Activated naive CD4-positive, alpha-beta T cell treated with anti-CD3 and anti-CD28 coated beads for 36 hours (primary cell): ENCODE results near the gene NTM. TPM values are rescaled to one million over a fixed set of nuclear protein-coding genes. Genes with fewer than 3 reads are reported as not detected.

Experiments used
- CTCF ChIA-PET: fragments of 350-600 bp; sonication (Branson Sonifier 250); formaldehyde crosslinking; loops from one replicate; lab custom pipeline; 2021; ENCODE audit warnings: antibody characterized with exemption; lab: Charles Lee
- DNase-seq: peaks from one replicate; pipeline ENCODE4 v3.0.0-alpha.2; 2020
- H3K27ac Mint-ChIP-seq: one replicate; pipeline ENCODE4 v1.8.0; 2021; ENCODE audit warnings: mild to moderate bottlenecking, mixed read lengths
- H3K27me3 Mint-ChIP-seq: one replicate; pipeline ENCODE4 v1.8.0; 2021; ENCODE audit warnings: low read depth, mixed read lengths
- H3K36me3 Mint-ChIP-seq: one replicate; pipeline ENCODE4 v1.8.0; 2021; ENCODE audit warnings: low read depth, mixed read lengths
- H3K4me1 Mint-ChIP-seq: one replicate; pipeline ENCODE4 v1.8.0; 2021; ENCODE audit warnings: low read depth, mixed read lengths
- H3K4me3 Mint-ChIP-seq: one replicate; pipeline ENCODE4 v1.8.0; 2021; ENCODE audit warnings: mild to moderate bottlenecking, moderate library complexity, mixed read lengths
- H3K9me3 Mint-ChIP-seq: one replicate; pipeline ENCODE4 v1.8.0; 2021; ENCODE audit warnings: mixed read lengths
- intact Hi-C: fragments of 100-400 bp; cut with micrococcal nuclease; formaldehyde crosslinking; loops from one replicate; pipeline ENCODE4 v1.15.1; 2023
- total RNA-seq, 2 experiments: library from RNA; stranded (reverse); gene quantifications; one replicate each; pipeline ENCODE4 v1.2.3, GENCODE V29; 2021

Gene NTM
- total RNA-seq, 2 experiments from 2014 or later, result not detected

DNA sequence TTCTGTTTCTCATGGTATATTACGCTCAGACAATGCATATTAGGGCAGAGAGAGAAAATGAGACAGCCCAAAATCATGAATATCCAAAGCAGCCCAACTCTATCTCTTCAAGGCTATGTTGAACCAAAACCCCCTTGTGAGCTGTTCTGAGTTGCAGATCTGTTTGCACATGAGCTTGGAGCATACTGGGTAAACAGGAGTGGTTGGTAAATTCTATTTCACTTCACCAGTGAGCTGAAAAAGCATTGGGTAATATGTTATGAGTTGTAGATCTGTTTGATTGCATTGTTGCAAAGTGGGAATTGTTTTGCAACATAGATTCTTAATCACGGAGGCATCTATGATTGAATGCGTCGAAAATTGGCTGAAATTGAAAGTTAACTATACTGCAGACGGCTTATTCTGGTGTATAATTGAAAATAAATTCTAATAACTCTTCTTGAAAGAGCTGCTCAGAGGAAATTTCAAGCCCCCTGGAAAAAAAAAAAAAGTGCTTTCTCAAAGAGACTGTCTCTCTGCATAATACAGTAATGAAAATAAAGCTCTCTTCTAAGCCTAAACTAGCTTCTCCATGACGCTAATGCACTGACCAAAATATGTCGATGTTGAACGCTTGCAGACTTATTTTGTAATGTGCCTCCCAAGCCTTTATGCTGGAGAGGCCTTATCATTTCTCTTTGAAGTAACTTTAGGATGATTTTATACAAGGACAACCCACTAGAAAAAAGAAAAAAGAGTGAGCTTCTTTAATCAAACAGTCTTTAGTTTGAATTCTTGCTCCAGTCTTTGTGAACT, 263.7 kb downstream of the NTM start:
- intact Hi-C loops, result no loop called here
- CTCF ChIA-PET, result no interaction called here

DNA sequence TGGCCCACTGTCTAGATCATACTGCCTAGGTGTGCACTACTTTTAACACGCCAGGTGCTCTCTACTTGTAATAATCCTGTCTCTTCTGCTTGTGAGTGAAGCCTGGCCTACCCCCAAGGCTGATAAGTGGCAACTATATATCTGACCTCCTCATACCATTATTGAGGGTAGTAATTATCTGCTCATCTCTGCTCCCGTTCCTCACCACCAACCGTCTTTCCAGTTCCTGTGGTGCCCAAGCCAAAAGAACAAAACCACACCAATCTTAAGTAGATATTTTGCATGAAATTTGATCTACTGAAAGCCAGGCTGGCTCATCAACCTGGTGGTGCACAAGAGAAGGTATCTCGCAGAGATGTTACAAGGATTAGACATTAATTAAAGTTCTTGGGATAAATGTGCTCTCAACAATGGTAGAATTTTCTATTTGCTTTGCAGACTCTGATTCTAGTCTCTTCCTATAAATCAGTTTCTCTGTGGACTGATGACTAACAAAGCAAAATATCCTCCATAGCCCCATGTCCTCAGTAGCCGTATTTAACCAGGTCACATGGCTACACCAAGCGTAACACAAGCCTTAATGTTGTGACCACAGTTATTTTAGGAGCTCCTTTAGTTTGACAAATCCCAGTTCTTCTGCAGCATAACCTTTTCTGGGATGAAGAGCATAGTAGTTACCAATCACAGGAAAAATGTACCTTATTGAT, 267.2 kb downstream of the NTM start:
- Mint-ChIP-seq H3K27ac (no peak overlapping the region), H3K36me3 (no peaks in the 10 kb centered on the region), H3K4me3 (no peak overlapping the region), H3K27me3 (peaks cover 1% of the 10 kb centered on the region), H3K4me1 (no peaks in the 10 kb centered on the region), H3K9me3 (no peaks in the 10 kb centered on the region)
- CTCF ChIA-PET, result interaction anchor here (0.6 kb wide), 1 partner anchor 610 kb away, joined by 3 read pairs; no protein-coding TSS in a partner anchor
- DNase-seq, result no peak
- intact Hi-C loops, result no loop called here

More for the DNA sequence above, 263.7 kb downstream of the NTM start:
- Mint-ChIP-seq H3K36me3 (no peaks in the 10 kb centered on the region), H3K27me3 (peaks cover 4% of the 10 kb centered on the region), H3K4me3 (no peak overlapping the region), H3K9me3 (no peaks in the 10 kb centered on the region), H3K27ac (no peak overlapping the region), H3K4me1 (no peaks in the 10 kb centered on the region)
- no peak for DNase-seq

DNA sequence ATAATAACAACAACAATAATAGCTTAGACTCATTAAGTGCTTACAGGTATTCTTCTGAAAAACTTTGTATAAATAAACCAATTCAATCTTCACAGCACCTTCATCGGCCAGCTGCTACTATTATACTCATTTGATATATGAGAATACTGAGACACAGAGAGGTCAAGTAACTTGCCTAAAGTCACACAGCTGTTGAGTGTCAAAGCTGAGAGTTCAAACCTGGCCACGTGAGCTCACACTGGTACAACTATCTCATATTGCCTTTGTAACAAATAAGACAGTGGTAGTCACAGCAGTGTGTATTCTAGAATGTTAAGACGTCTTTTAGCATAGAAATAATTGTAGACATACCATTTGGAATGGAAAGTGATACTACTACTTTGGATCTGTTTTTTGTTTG, 268.5 kb downstream of the NTM start:
- Mint-ChIP-seq H3K4me1 (no peaks in the 10 kb centered on the region), H3K27me3 (peaks cover 1% of the 10 kb centered on the region), H3K9me3 (no peaks in the 10 kb centered on the region), H3K27ac (no peak overlapping the region), H3K36me3 (no peaks in the 10 kb centered on the region), H3K4me3 (no peak overlapping the region)
- DNase-seq, result no peak
- intact Hi-C loops, result no loop called here
- CTCF ChIA-PET, result no interaction called here

DNA sequence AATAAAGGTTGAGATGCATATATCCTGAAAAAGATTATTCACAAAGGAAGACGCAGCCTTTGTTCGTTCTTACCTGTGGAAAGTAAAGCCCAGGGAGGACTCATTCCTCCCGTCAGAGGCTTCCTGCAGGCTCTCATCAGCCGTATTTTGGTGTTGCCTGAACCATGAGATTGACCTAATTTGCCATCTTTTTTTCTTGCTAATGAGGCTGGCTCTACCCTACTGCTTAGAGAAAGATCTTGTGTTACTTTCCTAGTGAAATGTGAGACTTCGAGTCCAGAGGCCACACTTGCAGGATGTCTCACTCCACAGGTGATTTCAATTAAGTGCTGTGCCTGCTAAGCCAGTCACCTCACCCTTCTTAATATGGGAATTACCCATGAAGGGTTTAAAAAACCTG, 269.9 kb downstream of the NTM start:
- Mint-ChIP-seq H3K36me3 (no peaks in the 10 kb centered on the region), H3K9me3 (no peaks in the 10 kb centered on the region), H3K4me3 (no peak overlapping the region), H3K27ac (no peak overlapping the region), H3K27me3 (peaks cover 1% of the 10 kb centered on the region), H3K4me1 (no peaks in the 10 kb centered on the region)
- no peak for DNase-seq
- intact Hi-C loops, result no loop called here
- CTCF ChIA-PET, result interaction anchor here (0.7 kb wide), 1 partner anchor 449 kb away, joined by 3 read pairs; no protein-coding TSS in a partner anchor

DNA sequence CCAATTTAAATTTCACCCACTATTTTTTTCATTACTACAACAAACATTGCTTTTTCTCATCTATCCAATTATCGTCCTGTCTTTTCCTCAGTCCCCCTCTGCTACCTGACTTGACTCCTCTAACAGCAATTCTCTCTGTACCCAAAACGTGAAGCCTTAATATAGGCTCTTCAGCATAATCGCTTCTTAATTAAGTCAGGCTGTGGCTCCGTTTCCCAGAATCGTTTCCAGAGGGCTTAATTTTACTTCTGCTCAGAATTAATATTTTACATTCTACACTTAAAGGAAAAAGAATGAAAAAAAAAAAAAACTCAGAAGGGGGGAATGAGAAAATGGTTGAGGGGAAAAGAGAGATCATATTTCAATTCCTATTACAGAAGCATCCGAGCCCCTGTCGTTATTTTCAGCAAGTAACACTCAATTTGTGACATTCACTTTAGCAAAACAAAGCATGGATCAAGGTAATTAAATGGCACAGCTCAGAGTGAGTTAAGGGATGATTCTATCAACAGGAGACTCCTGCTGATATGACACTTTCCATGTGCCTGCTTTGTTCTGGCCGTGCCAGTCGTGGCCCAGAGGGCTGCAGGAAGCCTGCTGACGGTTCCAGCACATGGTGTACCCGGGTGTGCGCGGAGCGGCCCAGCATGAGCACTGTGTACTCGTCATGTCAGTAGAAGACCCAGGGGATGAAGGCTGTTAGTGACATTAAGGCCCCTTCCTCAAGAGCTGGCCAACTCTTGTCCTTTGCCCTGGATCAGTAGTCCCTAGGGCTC, 272.5 kb downstream of the NTM start:
- no peaks in the 10 kb centered on the region for H3K27me3 Mint-ChIP-seq
- CTCF ChIA-PET, result no interaction called here
- H3K4me3 Mint-ChIP-seq, result no peak overlapping the region
- H3K27ac Mint-ChIP-seq, result no peak overlapping the region
- no peaks in the 10 kb centered on the region for H3K4me1 Mint-ChIP-seq
- intact Hi-C loops, result no loop called here
- H3K9me3 Mint-ChIP-seq, result no peaks in the 10 kb centered on the region
- no peak for DNase-seq
- H3K36me3 Mint-ChIP-seq, result no peaks in the 10 kb centered on the region

DNA sequence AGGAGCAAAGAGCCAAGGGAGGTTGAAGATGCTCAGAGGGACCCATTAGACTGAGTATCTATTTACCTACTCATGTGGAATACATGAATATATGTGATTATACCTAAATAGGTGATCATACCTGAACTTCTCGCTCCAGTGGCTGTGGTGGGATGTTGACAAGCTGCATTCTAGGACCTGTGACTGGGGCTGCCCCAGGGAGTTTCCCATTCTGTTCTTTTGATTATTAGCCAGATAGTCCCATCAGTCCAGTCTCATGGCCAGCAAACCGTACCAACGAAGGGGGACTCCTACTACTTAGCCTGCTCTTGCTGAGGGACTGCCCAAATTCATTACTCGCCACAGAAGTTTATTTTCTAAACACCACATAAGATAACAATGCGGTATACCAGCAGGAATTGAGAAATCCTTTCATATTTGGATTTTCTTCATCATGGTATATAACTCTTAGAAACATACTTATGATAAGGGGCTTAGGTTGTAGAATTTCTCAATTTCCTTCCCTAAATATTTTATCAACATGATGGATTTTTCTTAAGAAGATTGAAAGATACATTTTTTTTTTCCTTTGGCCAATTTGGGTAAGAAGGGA, 273.9 kb downstream of the NTM start:
- H3K4me1 Mint-ChIP-seq, result no peaks in the 10 kb centered on the region
- H3K27ac Mint-ChIP-seq, result no peak overlapping the region
- no peaks in the 10 kb centered on the region for H3K9me3 Mint-ChIP-seq
- H3K27me3 Mint-ChIP-seq, result no peaks in the 10 kb centered on the region
- no peaks in the 10 kb centered on the region for H3K36me3 Mint-ChIP-seq
- DNase-seq, result no peak
- intact Hi-C loops, result no loop called here
- CTCF ChIA-PET, result no interaction called here
- no peak overlapping the region for H3K4me3 Mint-ChIP-seq

DNA sequence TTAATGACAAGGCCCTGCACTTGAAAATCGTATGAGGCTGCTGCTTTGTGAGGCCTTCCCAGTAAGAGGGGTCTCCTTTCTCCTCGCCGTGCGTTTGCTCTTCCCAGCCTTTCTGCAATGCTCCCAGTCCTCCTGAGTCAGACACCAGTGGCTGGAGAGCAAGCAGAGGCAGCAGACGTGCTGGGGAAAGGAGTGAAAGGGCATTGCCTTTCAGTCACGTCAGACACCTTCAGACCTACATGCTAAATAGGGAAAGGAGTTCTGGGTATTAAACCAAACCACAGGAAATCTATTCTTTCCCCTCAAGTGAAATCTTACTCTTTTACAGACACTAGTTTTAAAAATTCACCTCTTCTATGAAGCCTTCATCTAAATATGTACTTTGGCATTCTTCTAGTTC, 274.8 kb downstream of the NTM start:
- Mint-ChIP-seq H3K9me3 (no peaks in the 10 kb centered on the region), H3K36me3 (no peaks in the 10 kb centered on the region), H3K27ac (no peak overlapping the region), H3K4me1 (no peaks in the 10 kb centered on the region), H3K4me3 (no peak overlapping the region), H3K27me3 (no peaks in the 10 kb centered on the region)
- intact Hi-C loops, result no loop called here
- CTCF ChIA-PET, result no interaction called here
- no peak for DNase-seq

DNA sequence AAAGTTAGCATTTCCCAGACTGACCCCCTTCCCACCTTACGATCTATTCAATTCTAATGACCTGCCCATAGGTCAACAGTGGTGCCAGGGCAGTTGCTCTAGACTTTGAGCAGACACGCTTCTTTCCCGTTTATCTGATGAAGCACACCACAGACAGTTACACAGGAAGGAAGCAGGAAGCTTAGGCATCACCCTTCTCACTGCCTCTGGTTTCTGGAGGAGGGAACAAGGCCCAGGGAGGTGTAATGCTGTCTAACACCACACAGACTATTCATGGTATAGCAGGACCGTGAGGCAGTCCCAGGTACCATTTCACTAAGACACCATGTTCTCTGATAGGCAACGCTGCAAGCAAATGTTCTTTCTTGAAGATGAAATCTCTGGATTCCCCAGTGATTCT, 279.4 kb downstream of the NTM start:
- H3K4me1 Mint-ChIP-seq, result no peaks in the 10 kb centered on the region
- CTCF ChIA-PET, result no interaction called here
- H3K4me3 Mint-ChIP-seq, result no peak overlapping the region
- H3K27me3 Mint-ChIP-seq, result no peaks in the 10 kb centered on the region
- H3K9me3 Mint-ChIP-seq, result peaks cover 1% of the 10 kb centered on the region
- DNase-seq, result no peak
- intact Hi-C loops, result no loop called here
- H3K27ac Mint-ChIP-seq, result no peak overlapping the region
- no peaks in the 10 kb centered on the region for H3K36me3 Mint-ChIP-seq

DNA sequence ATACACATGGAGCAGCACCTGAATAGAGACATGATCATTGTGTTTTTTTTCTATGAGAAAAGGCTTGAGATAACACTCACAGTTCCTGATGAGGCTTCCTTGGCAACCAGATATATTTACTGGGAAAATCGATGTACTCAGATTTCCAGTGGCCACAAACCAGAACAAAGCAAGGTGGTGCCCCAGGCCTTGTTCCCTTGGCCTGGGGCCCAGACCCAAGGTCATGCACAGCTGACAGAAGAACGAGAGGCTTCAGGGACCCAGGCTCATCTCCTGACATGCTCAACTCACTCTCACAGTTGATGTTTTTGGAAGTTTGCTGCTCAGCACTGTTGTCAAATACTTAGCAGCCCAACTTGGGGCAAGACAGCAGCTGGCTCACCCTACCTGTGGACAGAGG, 281.8 kb downstream of the NTM start:
- no peak for DNase-seq
- Mint-ChIP-seq H3K27me3 (no peaks in the 10 kb centered on the region), H3K36me3 (no peaks in the 10 kb centered on the region), H3K4me1 (no peaks in the 10 kb centered on the region), H3K4me3 (no peak overlapping the region), H3K27ac (no peak overlapping the region), H3K9me3 (peaks cover 1% of the 10 kb centered on the region)
- intact Hi-C loops, result no loop called here
- CTCF ChIA-PET, result no interaction called here

DNA sequence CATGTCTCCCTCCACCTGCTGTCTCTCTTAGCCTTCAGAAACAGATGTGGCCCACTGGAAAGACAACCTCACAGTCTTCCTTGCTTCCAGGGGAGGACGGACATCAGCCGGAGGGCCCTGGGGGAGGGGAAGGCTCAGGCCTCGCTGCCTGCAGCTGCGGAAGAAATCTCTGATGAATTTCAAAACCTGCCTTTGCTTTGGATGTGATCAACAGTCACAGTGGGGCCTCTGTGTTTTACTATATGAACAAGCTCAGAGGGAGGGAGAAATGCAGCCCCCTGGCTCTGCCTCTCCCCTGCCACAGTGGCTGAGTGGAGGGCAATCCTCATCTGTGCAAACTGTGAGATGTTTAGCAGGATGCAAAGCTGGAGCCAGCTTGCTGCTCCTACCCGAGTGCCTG, 282.8 kb downstream of the NTM start:
- Mint-ChIP-seq H3K27ac (no peak overlapping the region), H3K9me3 (peaks cover 1% of the 10 kb centered on the region), H3K4me1 (no peaks in the 10 kb centered on the region), H3K36me3 (no peaks in the 10 kb centered on the region), H3K4me3 (no peak overlapping the region), H3K27me3 (no peaks in the 10 kb centered on the region)
- CTCF ChIA-PET, result interaction anchor here (1.1 kb wide), 1 partner anchor 21 kb away, joined by 3 read pairs; no protein-coding TSS in a partner anchor
- intact Hi-C loops, result no loop called here
- DNase-seq, result no peak

DNA sequence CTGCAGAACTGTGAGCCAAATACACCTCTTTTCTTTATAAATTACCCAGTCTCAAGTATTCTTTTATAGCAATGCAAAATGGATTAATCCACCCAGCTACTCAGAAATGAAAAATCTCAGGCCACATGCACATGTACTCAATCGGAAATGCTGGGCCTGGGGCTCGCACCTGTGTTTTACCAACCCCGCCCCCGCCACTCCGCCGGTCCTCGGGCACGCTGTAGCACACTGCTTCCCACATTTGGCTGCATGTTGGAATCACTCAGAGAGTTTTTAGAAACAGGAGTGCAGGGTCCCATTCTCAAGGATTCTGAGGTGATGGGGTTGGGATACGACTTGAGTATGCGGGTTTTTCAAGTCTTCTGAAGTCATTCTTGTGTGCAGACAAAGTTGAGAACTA, 284.4 kb downstream of the NTM start:
- no peak overlapping the region for H3K27ac Mint-ChIP-seq
- no peaks in the 10 kb centered on the region for H3K36me3 Mint-ChIP-seq
- intact Hi-C loops, result no loop called here

DNA sequence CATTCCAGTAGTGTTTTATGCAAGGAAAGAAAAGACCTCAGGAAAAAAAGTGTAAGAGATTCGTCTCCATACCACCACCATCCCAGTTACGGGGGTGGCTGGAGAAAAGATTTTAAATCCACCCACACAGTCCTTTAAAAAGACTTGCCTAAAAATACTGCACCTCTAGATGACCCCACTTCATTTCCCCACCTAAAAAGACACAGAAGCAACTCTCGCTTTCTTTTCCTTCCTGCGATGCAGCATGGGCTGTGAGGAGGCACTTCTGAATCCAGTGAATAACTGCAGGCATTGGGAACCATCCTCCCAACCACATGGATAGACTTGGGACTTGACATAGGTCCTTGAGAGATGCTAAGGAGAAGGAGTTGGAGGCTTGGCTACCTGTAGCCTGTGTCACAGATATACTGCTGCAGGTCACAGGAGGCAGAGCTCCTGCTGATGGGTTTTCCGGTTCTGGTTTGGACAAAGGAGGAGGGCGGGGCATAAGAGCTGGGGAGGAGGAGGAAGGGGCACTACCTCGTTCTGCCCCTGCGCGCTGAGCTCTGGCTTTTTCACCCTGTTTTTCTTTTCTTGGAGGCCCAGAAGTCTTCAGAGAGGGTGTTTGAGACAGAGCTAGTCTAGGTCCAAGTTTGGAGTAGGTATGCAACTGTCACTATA, 285.9 kb downstream of the NTM start:
- H3K4me3 Mint-ChIP-seq, result no peak overlapping the region
- no peaks in the 10 kb centered on the region for H3K27me3 Mint-ChIP-seq
- no peak for DNase-seq
- CTCF ChIA-PET, result no interaction called here
- H3K36me3 Mint-ChIP-seq, result no peaks in the 10 kb centered on the region
- no peak overlapping the region for H3K27ac Mint-ChIP-seq
- intact Hi-C loops, result no loop called here
- no peaks in the 10 kb centered on the region for H3K4me1 Mint-ChIP-seq
- H3K9me3 Mint-ChIP-seq, result peaks cover 1% of the 10 kb centered on the region

More for the DNA sequence above, 284.4 kb downstream of the NTM start:
- no peak overlapping the region for H3K4me3 Mint-ChIP-seq
- peaks cover 1% of the 10 kb centered on the region for H3K9me3 Mint-ChIP-seq
- no peaks in the 10 kb centered on the region for H3K27me3 Mint-ChIP-seq
- no peak for DNase-seq
- no peaks in the 10 kb centered on the region for H3K4me1 Mint-ChIP-seq
- CTCF ChIA-PET, result no interaction called here
